ENCODE results near the gene WAS.
"Not testable (repeated sequence)": the region's sequence is repeated elsewhere in the genome, so short reads cannot be mapped to it uniquely, and the experiment has no call there.

The WAS gene

GRCh38 chrX:48683411-48683982, at the start of gene WAS:
Gene WAS (plus strand): TSS chrX:48683799. CDS start chrX:48683854, 55 bp downstream.
- H3K4me3 ChIP-seq (ENCODE audit: low read depth, low read length) = peak within 1 kb of the TSS; percentile 72
- no peak for TF ChIP-seq CTCF (IDR thresholded peaks at IDR 0.05; ENCODE audit: borderline replicate concordance, insufficient read depth, low read depth, low read length)

GRCh38 chrX:48636301-48636700, 47.3 kb upstream of the WAS start:
- H3K4me3 ChIP-seq (ENCODE audit: low read depth, low read length) = no peak overlapping the region

GRCh38 chrX:48636776-48637175, 46.8 kb upstream of the WAS start:
- TF ChIP-seq CTCF (IDR thresholded peaks at IDR 0.05; ENCODE audit: borderline replicate concordance, insufficient read depth, low read depth, low read length) = no peak
- H3K4me3 ChIP-seq (ENCODE audit: low read depth, low read length) = no peak overlapping the region

More at GRCh38 chrX:48636301-48636700, 47.3 kb upstream of the WAS start:
- TF ChIP-seq CTCF (IDR thresholded peaks at IDR 0.05; ENCODE audit: borderline replicate concordance, insufficient read depth, low read depth, low read length) = no peak

- no peak for TF ChIP-seq CTCF (IDR thresholded peaks at IDR 0.05; ENCODE audit: borderline replicate concordance, insufficient read depth, low read depth, low read length)
- no peak overlapping the region for H3K4me3 ChIP-seq (ENCODE audit: low read depth, low read length)
These were observed 37.9 kb upstream of the WAS start for GRCh38 chrX:48645669-48646068.

GRCh38 chrX:48648336-48648751, 35.3 kb upstream of the WAS start:
- H3K4me3 ChIP-seq (ENCODE audit: low read depth, low read length) = no peak overlapping the region
- no peak for TF ChIP-seq CTCF (IDR thresholded peaks at IDR 0.05; ENCODE audit: borderline replicate concordance, insufficient read depth, low read depth, low read length)

GRCh38 chrX:48649102-48649501, 34.5 kb upstream of the WAS start:
- TF ChIP-seq CTCF (IDR thresholded peaks at IDR 0.05; ENCODE audit: borderline replicate concordance, insufficient read depth, low read depth, low read length) = no peak

GRCh38 chrX:48652055-48652579, 31.5 kb upstream of the WAS start:
- H3K4me3 ChIP-seq (ENCODE audit: low read depth, low read length) = not testable (repeated sequence)

More at GRCh38 chrX:48649102-48649501, 34.5 kb upstream of the WAS start:
- no peak overlapping the region for H3K4me3 ChIP-seq (ENCODE audit: low read depth, low read length)

- H3K4me3 ChIP-seq (ENCODE audit: low read depth, low read length) = not testable (repeated sequence)
These were observed 28.9 kb upstream of the WAS start for GRCh38 chrX:48654746-48655145.

GRCh38 chrX:48659686-48660085, 23.9 kb upstream of the WAS start:
- not testable (repeated sequence) for H3K4me3 ChIP-seq (ENCODE audit: low read depth, low read length)

Data from GM12875 (cell line).